Stimulated activated CD8-positive, alpha-beta memory T cell treated with anti-CD3 and anti-CD28 coated beads, Interleukin-15, amount 100 ng/mL, for 24 hours (primary cell): ENCODE results near the gene AOC1.

Experiments used
- DNase-seq: peaks from one replicate; pipeline ENCODE4 v3.0.0-alpha.2; 2020; ENCODE audit warnings: low read depth

AOC1 gene

GRCh38 chr7:150835702-150836280 lies 16.5 kb upstream of the AOC1 start:
- no peak for DNase-seq

DNA sequence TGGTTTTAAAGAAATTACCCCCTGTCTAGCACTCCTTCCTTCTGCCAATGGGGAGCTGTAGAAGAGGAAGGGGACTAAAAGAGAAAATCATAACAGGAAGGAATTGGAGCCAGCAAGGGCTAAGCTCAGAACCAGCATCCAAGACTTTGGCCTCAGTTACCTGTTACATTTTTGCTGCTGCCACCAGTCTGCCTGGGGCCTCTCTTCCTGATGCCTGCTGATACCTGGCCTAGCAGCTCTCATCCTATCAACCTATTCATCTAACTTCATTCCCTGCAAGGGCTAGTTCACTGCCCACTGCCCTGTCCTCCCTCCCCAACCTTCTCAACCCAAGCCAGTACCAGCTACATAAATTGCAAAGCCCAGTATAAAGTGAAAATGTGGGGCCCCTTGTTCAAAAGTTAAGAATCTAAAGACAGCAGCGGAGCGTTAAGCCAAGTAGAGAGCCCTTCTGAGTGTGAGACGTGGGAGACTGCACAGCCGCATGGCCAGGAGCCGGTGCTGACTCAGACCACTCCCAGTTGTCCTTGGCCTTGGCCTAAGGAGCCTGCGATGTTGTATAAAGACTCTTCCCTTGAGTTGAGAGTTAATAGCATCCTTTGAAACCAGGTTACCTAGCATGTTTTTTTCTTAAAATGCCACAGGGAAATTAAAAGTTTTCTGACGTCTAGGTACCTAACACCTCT lies 13.2 kb upstream of the AOC1 start:
- no peak for DNase-seq

DNA sequence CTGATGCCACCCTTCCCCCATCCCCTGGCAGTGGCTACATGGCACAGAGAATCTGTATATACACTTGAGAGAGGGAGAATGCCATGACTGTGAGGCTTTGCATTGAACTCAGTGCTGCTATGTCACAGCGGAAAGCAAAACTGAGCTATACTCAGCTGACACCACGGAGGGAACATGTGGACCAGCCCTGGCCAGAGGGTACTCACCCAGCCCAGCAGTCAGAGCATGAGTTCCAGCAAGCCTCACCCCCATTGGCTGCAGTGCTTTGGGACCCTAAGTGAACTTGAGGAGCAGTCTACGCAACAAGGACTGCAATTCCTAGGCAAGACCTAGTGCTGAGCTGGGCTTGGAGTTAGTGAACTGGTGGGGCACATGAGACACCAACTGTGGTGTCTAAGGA lies 10.3 kb upstream of the AOC1 start:
- DNase-seq = no peak

- no peak for DNase-seq
Observed at GRCh38 chr7:150842716-150843115, 9.6 kb upstream of the AOC1 start.

DNA sequence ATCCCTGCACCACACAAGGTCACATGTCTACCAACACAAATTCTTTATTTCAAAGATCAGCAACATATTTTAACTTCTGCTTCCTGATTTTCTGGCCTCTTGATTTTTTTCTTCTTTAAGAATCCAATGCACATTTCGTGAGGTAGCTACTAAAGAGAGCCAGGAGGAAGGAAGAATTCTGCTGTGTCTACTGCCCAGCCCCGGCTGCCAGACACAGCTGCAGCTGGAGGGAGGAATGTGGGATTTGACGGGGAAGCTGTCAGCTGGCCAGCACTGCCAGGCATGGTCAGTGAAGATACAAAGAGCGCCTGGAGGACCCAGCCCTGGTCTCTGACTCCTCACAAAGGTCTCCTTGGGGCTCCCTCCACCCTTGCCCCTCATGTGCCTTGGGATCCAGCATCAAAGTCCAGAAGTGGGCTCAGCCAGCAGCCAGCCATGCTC lies 6.9 kb upstream of the AOC1 start:
- DNase-seq = no peak

DNA sequence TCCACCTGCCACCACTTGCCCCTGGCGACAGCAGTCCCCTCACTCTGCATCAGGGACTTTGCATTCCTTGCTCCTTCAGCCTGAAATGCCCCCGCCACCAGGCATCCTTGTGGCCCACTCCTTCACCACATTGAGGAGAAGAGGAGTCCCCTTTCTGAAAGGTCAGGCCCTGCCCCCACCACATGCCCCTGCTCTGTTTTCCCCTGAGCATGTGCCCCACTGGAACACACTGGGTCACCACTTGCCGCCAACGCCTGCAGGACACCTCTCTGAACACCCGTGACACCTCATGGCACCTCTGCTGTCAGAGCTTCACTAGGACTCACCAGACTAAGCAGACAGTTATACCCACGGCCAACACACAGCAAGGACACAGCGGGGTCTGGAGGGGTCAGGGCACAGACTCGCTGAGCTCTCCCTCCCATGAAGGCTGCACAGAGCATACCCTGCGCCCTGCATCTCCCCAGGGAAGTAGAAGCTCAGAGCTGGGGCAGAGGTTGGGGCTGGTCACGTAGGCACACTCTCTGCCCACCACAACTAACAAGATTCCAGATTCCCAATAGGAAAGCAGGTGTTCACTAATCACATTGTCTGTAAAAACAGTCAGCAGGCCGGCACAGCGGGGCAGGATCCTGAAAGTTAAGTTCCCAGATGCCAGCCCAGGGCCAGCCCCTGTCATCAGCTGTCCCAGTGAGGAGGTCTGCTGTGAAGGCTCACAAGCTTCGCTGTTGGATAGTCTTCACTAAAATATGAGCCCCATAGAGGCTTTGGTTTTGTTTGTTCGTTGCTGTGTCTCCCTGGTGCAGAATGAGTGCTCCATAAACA lies 5.8 kb upstream of the AOC1 start:
- DNase-seq = no peak

DNA sequence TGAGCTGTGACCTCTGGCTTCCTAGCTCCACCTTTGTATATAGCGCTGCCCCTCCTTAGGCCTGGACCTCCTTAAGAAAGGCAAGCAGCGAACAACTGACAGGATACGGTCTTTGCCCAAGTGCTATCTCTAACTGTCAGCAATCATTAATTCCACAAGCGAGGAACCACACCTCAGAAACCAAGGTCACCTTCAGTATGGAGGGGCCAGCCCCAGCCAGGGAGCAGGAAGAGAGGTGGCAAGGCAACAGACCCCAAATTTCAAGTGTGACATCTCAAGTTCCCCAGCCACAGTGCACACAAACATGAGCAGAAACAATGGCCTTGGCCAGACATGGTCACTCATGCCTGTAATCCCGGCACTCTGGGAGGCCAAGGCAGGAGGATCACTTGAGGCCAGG lies 4.8 kb upstream of the AOC1 start:
- DNase-seq = no peak

DNA sequence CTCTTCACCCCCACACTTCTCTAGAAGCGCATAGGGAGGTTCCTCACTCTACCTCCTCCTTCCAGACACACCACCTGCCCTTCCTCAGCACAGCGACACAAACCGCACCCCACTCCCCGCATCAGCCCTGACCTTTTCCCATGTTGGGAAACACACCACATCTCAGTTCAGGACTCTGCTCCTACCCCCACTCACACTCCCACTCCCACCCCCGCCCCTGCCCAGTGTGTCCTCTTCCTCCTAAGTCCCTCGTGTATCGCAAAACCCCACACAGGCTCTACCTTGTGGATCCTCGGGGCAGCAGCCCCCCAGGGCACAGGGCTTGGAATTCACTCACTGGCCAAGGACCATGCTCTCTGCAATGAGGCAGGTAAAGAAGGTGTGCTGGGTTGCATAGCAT lies 4.2 kb upstream of the AOC1 start:
- no peak for DNase-seq

GRCh38 chr7:150848561-150849115 lies 3.7 kb upstream of the AOC1 start:
- DNase-seq = no peak

DNA sequence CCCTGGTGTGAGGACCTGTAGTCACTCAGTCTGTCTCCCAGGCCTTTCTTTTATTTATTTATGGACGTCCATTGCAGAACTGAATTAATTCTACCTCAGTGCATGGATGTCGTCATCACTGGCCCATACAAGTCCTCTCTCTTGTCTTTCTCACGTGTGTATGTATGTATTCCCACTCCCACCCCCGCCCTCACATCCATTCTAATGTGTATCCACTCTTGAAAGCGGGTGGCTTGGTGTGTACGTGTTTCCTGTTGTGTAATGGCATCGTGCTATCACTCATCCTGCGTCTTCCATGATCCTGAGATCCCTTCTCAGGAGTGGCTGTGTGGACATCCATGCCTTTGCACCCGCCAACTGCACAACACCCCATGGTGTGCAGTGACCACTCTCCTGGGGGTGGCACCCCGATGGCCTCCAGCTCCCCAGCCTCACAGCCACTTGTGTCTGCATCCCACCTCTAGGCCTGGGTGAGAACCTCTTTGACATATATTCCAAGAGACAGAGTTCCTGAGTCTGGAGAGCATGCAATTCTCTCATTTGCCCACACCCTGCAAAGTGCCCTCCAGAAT lies 3.0 kb upstream of the AOC1 start:
- DNase-seq = no peak

- no peak for DNase-seq
Observed at GRCh38 chr7:150850273-150850672, 2.0 kb upstream of the AOC1 start.

GRCh38 chr7:150851492-150852370 lies 586 bp upstream of the AOC1 start:
- no peak for DNase-seq

- no peak for DNase-seq
Observed at GRCh38 chr7:150854066-150855000, 2.0 kb downstream of the AOC1 start.

GRCh38 chr7:150855046-150855445 lies 2.7 kb downstream of the AOC1 start:
- no peak for DNase-seq

- DNase-seq = no peak
Observed at GRCh38 chr7:150855476-150856302, 3.4 kb downstream of the AOC1 start.

DNA sequence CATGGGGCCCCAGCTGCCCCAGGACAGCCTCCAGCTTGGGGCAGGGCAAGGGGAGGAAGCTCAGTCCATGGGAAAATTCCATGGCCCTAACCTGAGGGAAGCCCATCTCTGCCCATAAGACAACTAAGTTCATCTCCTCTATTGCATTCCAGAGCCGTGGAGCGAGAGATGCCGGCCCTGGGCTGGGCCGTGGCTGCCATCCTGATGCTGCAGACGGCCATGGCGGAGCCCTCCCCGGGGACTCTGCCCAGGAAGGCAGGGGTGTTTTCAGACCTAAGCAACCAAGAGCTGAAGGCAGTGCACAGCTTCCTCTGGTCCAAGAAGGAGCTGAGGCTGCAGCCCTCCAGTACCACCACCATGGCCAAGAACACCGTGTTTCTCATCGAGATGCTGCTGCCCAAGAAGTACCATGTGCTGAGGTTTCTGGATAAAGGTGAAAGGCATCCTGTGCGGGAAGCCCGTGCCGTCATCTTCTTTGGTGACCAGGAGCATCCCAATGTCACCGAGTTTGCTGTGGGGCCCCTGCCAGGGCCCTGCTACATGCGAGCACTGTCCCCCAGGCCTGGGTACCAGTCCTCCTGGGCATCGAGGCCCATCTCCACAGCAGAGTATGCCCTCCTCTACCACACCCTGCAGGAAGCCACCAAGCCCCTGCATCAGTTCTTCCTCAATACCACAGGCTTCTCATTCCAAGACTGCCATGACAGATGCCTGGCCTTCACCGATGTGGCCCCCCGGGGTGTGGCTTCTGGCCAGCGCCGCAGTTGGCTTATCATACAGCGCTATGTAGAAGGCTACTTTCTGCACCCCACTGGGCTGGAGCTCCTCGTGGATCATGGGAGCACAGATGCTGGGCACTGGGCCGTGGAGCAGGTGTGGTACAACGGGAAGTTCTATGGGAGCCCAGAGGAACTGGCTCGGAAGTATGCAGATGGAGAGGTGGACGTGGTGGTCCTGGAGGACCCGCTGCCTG lies 4.3 kb downstream of the AOC1 start:
- no peak for DNase-seq

DNA sequence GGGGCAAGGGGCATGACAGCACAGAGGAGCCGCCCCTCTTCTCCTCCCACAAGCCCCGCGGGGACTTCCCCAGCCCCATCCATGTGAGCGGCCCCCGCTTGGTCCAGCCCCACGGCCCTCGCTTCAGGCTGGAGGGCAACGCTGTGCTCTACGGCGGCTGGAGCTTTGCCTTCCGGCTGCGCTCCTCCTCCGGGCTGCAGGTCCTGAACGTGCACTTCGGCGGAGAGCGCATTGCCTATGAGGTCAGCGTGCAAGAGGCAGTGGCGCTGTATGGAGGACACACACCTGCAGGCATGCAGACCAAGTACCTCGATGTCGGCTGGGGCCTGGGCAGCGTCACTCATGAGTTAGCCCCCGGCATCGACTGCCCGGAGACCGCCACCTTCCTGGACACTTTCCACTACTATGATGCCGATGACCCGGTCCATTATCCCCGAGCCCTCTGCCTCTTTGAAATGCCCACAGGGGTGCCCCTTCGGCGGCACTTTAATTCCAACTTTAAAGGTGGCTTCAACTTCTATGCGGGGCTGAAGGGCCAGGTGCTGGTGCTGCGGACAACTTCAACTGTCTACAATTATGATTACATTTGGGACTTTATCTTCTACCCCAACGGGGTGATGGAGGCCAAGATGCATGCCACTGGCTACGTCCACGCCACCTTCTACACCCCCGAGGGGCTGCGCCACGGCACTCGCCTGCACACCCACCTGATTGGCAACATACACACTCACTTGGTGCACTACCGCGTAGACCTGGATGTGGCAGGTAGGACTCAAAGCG lies 5.1 kb downstream of the AOC1 start:
- DNase-seq = no peak
